Hypothalamus (tissue), 51 donors: ENCODE measurements around the gene ZFP90.
A peak's percentile ranks its signal among the peaks of the same experiment; 100 is the strongest.

Experiments used
- DNase-seq, 51 donors: peaks; one replicate each; lab custom pipeline; 2025; lab: John Stamatoyannopoulos, UW

ZFP90 gene

GRCh38 chr16:68574479-68574878 is 35.4 kb downstream of the ZFP90 start:
- DNase-seq: no peak

GRCh38 chr16:68575082-68575481 is 36.0 kb downstream of the ZFP90 start:
- no peak for DNase-seq

- no peak for DNase-seq
Observed at GRCh38 chr16:68577352-68577853, 38.3 kb downstream of the ZFP90 start.

GRCh38 chr16:68590201-68590994 is 51.3 kb downstream of the ZFP90 start:
- DNase-seq: peak in 32 of 51 donors; percentile 1 to 58 (median 16)

GRCh38 chr16:68592466-68593337 is 53.6 kb downstream of the ZFP90 start:
- no peak for DNase-seq

GRCh38 chr16:68596266-68596665 is 57.2 kb downstream of the ZFP90 start:
- no peak for DNase-seq

GRCh38 chr16:68599586-68599985 is 60.5 kb downstream of the ZFP90 start:
- DNase-seq: no peak

GRCh38 chr16:68605746-68606145 is 66.7 kb downstream of the ZFP90 start:
- no peak for DNase-seq

- no peak for DNase-seq
Observed at GRCh38 chr16:68607443-68607842, 68.4 kb downstream of the ZFP90 start.

GRCh38 chr16:68608330-68608729 is 69.2 kb downstream of the ZFP90 start:
- DNase-seq: no peak

GRCh38 chr16:68612996-68613395 is 73.9 kb downstream of the ZFP90 start:
- no peak for DNase-seq

GRCh38 chr16:68617734-68618133 is 78.6 kb downstream of the ZFP90 start:
- no peak for DNase-seq
